ENCODE measurements around the gene P2RY14.

The P2RY14 gene

GRCh38 chr3:151318313-151318712, 40.0 kb upstream of the P2RY14 start:
- TF ChIP-seq, protein P1, sequence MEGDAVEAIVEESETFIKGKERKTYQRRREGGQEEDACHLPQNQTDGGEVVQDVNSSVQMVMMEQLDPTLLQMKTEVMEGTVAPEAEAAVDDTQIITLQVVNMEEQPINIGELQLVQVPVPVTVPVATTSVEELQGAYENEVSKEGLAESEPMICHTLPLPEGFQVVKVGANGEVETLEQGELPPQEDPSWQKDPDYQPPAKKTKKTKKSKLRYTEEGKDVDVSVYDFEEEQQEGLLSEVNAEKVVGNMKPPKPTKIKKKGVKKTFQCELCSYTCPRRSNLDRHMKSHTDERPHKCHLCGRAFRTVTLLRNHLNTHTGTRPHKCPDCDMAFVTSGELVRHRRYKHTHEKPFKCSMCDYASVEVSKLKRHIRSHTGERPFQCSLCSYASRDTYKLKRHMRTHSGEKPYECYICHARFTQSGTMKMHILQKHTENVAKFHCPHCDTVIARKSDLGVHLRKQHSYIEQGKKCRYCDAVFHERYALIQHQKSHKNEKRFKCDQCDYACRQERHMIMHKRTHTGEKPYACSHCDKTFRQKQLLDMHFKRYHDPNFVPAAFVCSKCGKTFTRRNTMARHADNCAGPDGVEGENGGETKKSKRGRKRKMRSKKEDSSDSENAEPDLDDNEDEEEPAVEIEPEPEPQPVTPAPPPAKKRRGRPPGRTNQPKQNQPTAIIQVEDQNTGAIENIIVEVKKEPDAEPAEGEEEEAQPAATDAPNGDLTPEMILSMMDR (conservative IDR thresholded peaks at IDR 0.05; ENCODE audit: low read depth, low read length), result no peak
- peak; percentile 56 for DNase-seq (ENCODE audit: low read depth)
- H3K4me3 ChIP-seq (ENCODE audit: low read depth, low read length), result no peak overlapping the region

DNA sequence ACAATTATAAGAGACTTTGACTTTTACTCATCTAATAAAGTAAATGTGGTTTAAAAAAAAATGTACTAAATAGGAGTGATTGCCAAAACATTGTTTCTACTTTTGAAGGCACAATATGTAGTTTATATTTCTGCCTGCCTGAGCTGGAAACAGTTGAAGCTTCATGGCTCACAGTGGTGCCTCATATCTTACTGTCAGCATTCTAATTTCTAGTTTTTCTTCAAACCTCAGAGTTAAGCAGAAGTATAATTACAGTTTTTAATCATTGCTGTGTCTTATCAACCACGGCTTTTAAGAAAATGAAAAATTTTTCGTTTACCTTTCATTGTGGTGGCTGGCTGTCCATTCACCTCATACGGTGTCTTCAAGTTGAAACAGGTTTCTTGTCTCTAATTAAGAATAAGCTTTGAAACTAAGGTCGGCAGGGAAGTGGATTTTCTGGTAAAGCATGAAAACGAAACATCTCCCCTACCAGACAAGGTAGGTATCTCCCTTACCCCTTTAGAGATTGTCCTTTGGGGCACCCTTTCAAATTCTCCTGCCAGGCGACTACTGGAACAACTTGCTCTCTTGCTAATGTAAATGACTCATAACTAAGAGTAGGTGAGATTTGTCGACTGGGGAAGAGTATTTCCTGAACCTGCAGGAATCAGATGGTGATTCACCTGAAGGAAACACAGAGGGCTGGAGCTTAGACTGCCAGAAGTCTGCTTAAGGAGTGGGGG, 38.1 kb upstream of the P2RY14 start, which contains the start of gene GPR87:
TSS of gene GPR87 (minus strand) at position 554 of the 725 bp plus-strand sequence. CDS start 16,720 bp downstream, outside the sequence.
- H3K4me3 ChIP-seq (ENCODE audit: low read depth, low read length), result no peak within 1 kb of the TSS

DNA sequence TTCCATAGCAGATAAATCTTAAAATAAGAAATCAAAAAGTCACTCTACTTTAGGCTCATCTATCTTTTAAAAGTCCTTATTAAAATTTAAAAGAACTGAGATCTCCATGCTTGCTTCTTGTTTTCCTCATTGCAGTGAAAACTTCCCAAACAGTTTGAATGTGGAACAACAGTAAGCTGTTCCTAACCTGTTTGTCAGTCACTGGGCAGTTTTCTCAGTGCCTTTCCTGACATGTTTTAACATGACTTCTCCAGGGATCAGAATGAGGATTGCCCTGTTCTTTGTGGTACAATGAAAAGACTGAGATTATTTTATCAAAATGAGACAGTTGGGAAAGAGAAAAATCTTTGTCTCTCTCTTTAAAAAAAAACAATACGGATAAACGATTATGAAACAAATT, 37.5 kb upstream of the P2RY14 start:
- no peak overlapping the region for H3K4me3 ChIP-seq (ENCODE audit: low read depth, low read length)
- TF ChIP-seq, protein P1 (conservative IDR thresholded peaks at IDR 0.05; ENCODE audit: low read depth, low read length), result no peak
- no peak for DNase-seq (ENCODE audit: low read depth)

More for the DNA sequence above, 38.1 kb upstream of the P2RY14 start, which contains the start of gene GPR87:
- peak; percentile 45 for DNase-seq (ENCODE audit: low read depth)
- TF ChIP-seq, protein P1 (conservative IDR thresholded peaks at IDR 0.05; ENCODE audit: low read depth, low read length), result no peak

- no peak overlapping the region for H3K4me3 ChIP-seq (ENCODE audit: low read depth, low read length)
- TF ChIP-seq, protein P1 (conservative IDR thresholded peaks at IDR 0.05; ENCODE audit: low read depth, low read length), result no peak
- DNase-seq (ENCODE audit: low read depth), result peak; percentile 82
Measured at GRCh38 chr3:151315136-151315535, 36.8 kb upstream of the P2RY14 start.

DNA sequence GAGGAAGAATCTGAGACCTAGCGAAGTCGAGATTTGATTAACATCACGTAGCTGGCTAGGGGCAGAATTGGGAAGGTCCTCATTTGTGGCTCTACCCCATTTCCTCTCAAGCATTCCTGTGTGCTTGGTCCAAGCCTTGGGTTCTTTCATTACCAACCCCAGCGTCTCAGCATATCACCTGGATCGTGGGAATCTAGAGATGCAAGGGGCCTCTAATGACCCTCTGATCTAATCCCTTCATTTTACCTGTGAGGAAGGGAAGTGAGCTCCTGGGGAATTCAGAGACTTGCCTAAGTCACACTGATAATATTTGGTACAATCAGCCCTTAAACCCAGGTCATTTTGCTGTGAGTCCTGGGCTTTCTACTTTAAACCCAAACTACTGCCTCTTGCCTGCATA, 36.3 kb upstream of the P2RY14 start:
- TF ChIP-seq, protein P1 (conservative IDR thresholded peaks at IDR 0.05; ENCODE audit: low read depth, low read length), result no peak
- H3K4me3 ChIP-seq (ENCODE audit: low read depth, low read length), result no peak overlapping the region
- no peak for DNase-seq (ENCODE audit: low read depth)

DNA sequence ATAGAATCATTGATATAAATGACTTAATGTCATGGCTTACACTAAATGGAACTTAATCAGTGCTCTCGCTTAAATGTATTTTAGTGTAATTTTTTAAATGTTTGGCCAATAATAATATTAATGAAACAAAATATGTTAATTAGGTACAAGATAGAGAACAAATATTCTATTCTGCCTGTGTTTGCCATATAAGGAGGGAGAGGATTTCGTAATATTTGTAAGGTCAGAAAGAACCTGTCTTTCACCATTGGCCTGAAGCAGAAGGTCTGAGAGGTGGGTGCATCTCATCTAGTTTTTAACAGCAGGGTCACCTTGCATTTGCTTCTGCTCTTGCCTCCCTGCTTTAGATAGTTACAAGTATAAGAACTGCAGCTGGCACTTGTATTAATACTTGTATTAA, 35.8 kb upstream of the P2RY14 start:
- H3K4me3 ChIP-seq (ENCODE audit: low read depth, low read length), result no peak overlapping the region
- no peak for DNase-seq (ENCODE audit: low read depth)
- TF ChIP-seq, protein P1 (conservative IDR thresholded peaks at IDR 0.05; ENCODE audit: low read depth, low read length), result no peak

GRCh38 chr3:151312972-151313371, 34.6 kb upstream of the P2RY14 start:
- H3K4me3 ChIP-seq (ENCODE audit: low read depth, low read length), result no peak overlapping the region
- TF ChIP-seq, protein P1 (conservative IDR thresholded peaks at IDR 0.05; ENCODE audit: low read depth, low read length), result no peak
- no peak for DNase-seq (ENCODE audit: low read depth)
